HG03457 (cell line): Measurements from ENCODE around the gene SORT1.
"Not testable (repeated sequence)": the region's sequence is repeated elsewhere in the genome, so short reads cannot be mapped to it uniquely, and the experiment has no call there.

Experiments
- ATAC-seq: cut with Tn5 transposase; IDR thresholded peaks from one replicate; pipeline ENCODE4 v1.9.1; 2021; ENCODE audit warnings: moderate number of reproducible peaks; ENCODE audit not compliant: unreplicated experiment

The SORT1 gene

DNA sequence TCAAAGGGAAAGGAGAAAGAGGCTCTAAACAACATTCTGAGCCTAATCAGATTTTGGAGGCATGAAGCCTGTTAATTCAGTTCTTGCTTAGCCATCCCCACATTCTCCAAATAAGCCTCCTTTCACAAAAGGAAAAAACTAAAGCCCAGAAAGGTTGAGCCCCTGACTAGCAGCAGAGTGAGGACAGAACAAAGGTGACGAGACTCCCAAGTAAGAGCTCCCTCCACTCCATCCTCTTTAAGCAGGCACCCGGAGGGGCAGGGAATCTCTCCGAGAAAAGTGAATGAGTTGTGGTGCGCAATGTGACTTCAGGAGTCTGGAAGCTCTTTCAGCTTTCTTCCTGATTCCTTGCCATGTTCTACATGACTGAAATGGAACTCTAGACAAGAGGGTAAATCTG lies 47.5 kb downstream of the SORT1 start:
- ATAC-seq = no peak

- ATAC-seq = no peak
Observed at GRCh38 chr1:109347511-109347910, 50.2 kb downstream of the SORT1 start.

GRCh38 chr1:109341944-109342930 lies 55.5 kb downstream of the SORT1 start:
- ATAC-seq = no peak

DNA sequence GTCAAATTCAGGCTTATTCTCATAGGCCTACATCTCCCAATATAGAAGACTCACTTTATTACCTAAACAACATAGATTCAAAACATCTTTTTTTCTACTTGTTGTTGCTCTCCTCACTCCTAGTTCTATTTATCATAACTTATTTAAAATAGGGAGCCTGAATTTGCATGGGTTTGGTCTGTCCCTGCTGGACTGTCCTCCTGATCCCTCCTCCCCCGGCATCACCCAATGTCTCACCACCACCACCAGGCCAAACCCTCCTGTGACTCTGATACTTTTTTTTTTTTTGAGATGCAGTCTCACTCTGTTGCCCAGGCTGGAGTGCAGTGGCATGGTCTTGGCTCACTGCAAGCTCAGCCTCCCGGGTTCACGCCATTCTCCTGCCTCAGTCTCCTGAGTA lies 59.1 kb downstream of the SORT1 start:
- no peak for ATAC-seq

- ATAC-seq = no peak
Observed at GRCh38 chr1:109338091-109338490, 59.6 kb downstream of the SORT1 start.

GRCh38 chr1:109335091-109335490 lies 62.6 kb downstream of the SORT1 start:
- ATAC-seq = no peak

- ATAC-seq = no peak
Observed at GRCh38 chr1:109331113-109331512, 66.6 kb downstream of the SORT1 start.

DNA sequence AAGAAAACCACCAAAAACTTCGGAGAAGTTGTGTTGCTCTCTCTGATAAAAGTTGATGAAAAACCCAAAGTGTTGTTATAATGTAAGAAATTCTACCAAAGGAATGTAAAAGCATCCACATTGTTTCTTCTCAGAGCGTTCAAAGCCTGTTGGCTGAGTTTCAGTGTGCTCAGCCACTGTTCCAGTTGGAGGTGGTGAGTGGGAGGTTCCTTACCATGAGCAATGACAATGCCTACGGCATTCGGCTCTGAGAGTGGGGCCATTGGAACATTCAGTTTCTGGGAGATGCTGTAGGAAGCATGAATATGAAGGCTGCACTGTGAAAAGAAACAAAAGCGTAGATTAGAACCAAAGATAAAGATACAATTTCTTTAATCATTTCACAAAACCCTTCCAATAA lies 70.4 kb downstream of the SORT1 start:
- no peak for ATAC-seq

DNA sequence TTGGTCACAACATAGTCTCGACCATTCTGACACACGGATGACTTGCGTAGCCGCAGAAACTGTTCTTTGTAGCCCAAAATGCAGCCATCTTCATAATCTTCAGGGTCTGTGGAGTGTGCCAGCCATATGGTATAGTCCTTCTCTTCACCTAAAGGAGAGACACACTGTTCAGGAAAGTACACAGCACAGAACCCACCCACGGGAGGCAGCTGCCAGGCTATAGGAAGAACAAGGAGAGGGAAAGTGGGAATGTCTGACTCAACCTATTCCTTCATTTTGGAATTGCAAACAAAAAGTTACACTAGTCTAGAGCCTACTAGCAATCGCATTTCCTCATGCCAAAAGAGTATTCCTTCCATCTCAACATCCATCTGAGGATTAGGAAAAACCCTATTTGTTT lies 74.7 kb downstream of the SORT1 start:
- no peak for ATAC-seq

GRCh38 chr1:109319114-109319513 lies 78.6 kb downstream of the SORT1 start:
- no peak for ATAC-seq

GRCh38 chr1:109316506-109316905 lies 81.2 kb downstream of the SORT1 start:
- ATAC-seq = no peak

GRCh38 chr1:109315288-109315687 lies 82.4 kb downstream of the SORT1 start:
- ATAC-seq = no peak

DNA sequence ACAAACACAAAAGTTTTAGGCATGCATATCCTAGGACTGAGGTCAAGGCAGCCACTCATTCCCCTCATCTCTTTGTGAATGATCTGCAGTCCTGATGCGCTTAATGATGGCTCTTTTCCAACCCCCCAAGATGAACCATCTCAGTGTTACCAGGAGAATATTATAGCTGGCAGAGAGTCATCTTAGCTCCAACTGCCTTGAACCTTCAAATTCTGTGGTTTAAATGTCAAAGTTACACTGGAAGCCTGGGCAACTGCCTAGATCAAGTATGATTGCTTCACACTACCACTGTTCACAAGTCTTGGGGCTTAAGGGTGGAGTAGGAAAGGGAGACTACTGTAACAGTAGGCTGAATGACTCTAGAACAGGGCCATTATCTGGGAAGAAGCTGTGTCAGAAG lies 82.9 kb downstream of the SORT1 start:
- ATAC-seq = no peak

DNA sequence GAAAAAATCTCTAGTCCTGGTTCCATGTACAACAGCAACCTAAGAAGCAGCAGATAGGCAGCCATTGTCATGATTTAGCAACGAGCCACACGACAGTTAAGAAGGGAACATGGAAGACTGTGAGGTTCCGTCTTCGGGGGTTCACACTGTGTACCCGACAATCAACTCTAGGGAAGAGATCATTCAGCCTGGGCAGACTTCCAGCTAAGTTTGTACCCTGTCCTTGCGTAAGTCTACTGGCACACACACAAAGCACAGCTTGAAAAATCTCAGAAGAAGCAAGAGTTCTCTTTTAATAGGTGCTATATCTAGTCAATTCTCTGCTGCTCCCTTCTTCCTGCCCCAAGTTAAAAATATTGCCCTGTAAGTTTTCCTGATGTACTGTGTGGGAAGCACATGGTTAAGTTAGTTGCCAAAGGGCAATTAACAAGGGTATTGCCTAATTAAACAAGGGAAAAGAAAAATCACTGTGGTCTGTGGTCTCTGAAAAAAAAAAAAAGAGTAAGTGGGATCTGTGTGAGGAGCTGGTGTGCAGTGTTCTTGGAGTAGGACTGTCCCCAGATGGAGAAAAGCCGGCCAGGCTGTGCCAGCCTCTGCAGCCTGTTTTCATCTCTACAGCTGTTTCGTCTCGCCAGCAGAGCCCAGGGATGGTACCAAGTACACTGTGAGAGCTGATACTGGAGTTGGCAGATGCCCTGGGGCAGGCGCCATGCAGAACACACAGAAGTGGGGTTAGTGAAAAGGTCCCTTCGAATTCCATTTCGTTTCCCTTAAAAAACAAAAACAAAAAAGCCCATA lies 84.5 kb downstream of the SORT1 start:
- no peak for ATAC-seq

DNA sequence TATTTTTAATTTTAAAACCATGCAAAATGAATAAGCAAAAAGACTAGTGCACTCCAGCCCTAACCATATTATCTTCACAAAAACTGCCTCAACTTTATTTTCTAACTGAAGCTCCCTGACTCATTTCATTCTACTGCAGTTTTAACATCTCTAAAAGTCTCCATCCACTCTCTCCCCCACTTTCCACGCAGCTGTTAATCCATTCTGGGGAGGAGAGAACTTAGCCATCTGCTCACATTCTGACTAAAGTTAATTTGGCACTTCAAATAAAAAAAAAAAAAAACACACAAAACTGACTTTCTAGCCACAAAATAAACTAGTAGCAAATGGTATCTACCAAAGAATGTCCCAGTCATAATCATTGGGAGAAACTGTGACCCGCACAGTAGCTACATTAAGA lies 85.5 kb downstream of the SORT1 start:
- no peak for ATAC-seq

- no peak for ATAC-seq
Observed at GRCh38 chr1:109309347-109309746, 88.4 kb downstream of the SORT1 start.

DNA sequence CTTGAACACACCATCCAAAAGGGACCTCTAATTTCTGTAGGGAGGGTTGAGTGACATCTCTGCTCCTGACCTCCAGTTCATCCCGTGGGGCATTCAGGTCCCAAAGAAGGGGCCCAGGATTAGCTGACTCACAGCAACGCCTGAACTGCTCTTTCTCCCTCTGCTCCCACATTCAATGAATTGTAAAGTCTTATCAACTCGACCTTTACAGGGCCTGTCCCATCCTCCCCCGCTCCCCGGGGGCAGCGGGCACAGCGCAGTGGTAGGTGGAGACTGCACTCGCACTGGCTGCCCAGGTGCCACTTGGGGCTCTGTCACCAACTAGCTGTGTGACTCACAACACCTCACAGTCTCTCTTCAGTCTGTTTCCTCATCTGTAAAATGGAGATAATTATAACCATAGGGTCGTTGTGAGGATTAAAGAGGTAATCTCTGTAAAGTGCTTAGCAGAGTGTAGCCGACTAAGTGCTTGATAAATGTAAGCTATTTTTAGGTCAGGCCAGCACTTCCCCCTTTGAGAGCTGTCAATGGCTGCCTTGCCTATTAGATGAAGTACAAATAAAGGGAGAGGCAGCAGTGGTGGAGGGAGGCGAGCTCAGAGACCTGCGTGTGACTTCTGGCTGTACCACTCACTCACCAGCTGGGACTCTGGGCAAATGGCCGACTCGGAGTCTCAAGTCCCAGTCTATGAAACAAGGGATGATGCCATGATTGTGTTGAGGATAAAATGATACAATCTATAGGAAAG lies 90.3 kb downstream of the SORT1 start:
- ATAC-seq = no peak

GRCh38 chr1:109306832-109307273 lies 90.9 kb downstream of the SORT1 start, which contains the start of gene MYBPHL:
Gene MYBPHL (minus strand): TSS chr1:109307011. CDS start chr1:109306991, 20 bp downstream.
- ATAC-seq = no peak

DNA sequence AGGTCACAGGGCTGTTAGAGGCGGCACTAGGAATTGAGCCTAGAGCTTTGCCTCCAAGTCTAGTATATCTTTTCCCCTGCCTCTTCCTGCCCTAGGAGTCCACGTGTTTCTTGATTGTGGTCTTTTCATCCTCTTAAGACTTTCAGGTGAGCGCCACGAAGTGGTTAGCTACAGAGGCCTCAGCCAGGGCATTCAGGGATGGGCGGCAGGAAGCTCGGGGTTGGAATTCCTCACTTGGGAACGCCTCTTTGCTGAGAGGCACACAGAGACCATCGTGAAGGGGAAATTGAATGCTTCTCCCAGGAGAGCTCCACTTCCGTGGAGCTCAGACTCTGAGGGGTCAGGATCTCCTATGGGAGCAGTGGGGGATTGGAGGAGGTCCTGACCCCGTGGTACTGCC lies 91.7 kb downstream of the SORT1 start:
- ATAC-seq = not testable (repeated sequence)

- no peak for ATAC-seq
Observed at GRCh38 chr1:109304226-109304920, 93.3 kb downstream of the SORT1 start.
